Upper lobe of right lung (tissue), 1 donor: ENCODE measurements around the gene RNPEP. TPM values are rescaled to one million over a fixed set of nuclear protein-coding genes. Genes with fewer than 3 reads are reported as not detected.
"Not testable (repeated sequence)": the region's sequence is repeated elsewhere in the genome, so short reads cannot be mapped to it uniquely, and the experiment has no call there.

Experiments used
- ATAC-seq: fragments of 200-7000 bp; cut with Tn5 transposase; one replicate; pipeline ENCODE4 v1.9.1; 2020; ENCODE audit warnings: mild to moderate bottlenecking, moderate library complexity
- DNase-seq: peaks from one replicate; pipeline ENCODE4 v3.0.0-alpha.2; 2020
- H3K27ac ChIP-seq: fragments of 200-600 bp; one replicate; pipeline ENCODE4 v1.8.0; 2022
- H3K27me3 ChIP-seq: fragments of 200-600 bp; one replicate; pipeline ENCODE4 v1.8.0; 2022; ENCODE audit warnings: mild to moderate bottlenecking
- H3K36me3 ChIP-seq: fragments of 200-600 bp; one replicate; pipeline ENCODE4 v1.8.0; 2022
- H3K4me1 ChIP-seq: fragments of 200-600 bp; one replicate; pipeline ENCODE4 v1.8.0; 2022
- H3K4me3 ChIP-seq: fragments of 200-600 bp; one replicate; pipeline ENCODE4 v1.8.0; 2022; ENCODE audit warnings: mild to moderate bottlenecking
- H3K9me3 ChIP-seq: fragments of 200-600 bp; one replicate; pipeline ENCODE4 v1.8.0; 2022
- intact Hi-C: fragments of 100-400 bp; cut with DNase I; formaldehyde crosslinking; loops from one replicate; pipeline ENCODE4 v1.11.0; 2022
- total RNA-seq: library from RNA; stranded (reverse); fragmentation: NEBNext Ultra II Directional; extraction: Animal tissue kit (Norgen Biotek cat#: 25700); gene quantifications from one replicate; pipeline ENCODE4 v1.2.1, GENCODE V29; 2021
- TF ChIP-seq, protein P1 (sequence below): fragments of 200-600 bp; IDR thresholded peaks from one replicate; pipeline ENCODE4 v1.8.0; 2022; ENCODE audit warnings: antibody characterized with exemption
- donor health status: DM: no; HTN: yes; CAD: no; lungs with severe emphysema.

RNPEP gene
- total RNA-seq, 1 donor from 2014 or later, result 61.7 TPM

DNA sequence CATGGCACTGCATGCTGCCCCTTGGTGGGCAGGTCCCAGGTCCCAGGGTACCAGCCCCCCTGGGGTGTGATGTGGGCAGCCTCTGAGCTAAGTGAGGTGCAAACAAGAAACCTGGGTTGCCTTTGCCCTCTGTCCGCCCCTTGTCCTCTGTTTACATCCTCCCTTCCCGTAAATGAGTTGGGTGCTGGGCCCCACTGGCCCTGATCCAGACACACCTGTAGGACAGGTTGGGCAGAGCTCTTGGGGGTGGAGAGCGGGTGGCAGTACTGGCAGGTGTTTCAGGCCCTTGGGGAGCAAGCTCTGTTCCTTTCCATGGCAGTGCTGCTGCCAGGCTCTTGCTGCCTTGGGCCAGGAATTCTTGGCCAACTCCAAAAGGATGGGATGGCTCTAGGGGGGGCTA lies 63.8 kb downstream of the RNPEP start:
- no peaks in the 10 kb centered on the region for H3K9me3 ChIP-seq
- peaks cover 4% of the 10 kb centered on the region for H3K4me1 ChIP-seq
- peak overlapping the region; percentile 61 for H3K27ac ChIP-seq
- ATAC-seq, result peak; percentile 91
- H3K4me3 ChIP-seq, result no peak overlapping the region
- TF ChIP-seq, protein P1, sequence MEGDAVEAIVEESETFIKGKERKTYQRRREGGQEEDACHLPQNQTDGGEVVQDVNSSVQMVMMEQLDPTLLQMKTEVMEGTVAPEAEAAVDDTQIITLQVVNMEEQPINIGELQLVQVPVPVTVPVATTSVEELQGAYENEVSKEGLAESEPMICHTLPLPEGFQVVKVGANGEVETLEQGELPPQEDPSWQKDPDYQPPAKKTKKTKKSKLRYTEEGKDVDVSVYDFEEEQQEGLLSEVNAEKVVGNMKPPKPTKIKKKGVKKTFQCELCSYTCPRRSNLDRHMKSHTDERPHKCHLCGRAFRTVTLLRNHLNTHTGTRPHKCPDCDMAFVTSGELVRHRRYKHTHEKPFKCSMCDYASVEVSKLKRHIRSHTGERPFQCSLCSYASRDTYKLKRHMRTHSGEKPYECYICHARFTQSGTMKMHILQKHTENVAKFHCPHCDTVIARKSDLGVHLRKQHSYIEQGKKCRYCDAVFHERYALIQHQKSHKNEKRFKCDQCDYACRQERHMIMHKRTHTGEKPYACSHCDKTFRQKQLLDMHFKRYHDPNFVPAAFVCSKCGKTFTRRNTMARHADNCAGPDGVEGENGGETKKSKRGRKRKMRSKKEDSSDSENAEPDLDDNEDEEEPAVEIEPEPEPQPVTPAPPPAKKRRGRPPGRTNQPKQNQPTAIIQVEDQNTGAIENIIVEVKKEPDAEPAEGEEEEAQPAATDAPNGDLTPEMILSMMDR, result no peak
- peak; percentile 93 for DNase-seq
- intact Hi-C loops, result no loop called here
- no peaks in the 10 kb centered on the region for H3K27me3 ChIP-seq
- no peaks in the 10 kb centered on the region for H3K36me3 ChIP-seq

DNA sequence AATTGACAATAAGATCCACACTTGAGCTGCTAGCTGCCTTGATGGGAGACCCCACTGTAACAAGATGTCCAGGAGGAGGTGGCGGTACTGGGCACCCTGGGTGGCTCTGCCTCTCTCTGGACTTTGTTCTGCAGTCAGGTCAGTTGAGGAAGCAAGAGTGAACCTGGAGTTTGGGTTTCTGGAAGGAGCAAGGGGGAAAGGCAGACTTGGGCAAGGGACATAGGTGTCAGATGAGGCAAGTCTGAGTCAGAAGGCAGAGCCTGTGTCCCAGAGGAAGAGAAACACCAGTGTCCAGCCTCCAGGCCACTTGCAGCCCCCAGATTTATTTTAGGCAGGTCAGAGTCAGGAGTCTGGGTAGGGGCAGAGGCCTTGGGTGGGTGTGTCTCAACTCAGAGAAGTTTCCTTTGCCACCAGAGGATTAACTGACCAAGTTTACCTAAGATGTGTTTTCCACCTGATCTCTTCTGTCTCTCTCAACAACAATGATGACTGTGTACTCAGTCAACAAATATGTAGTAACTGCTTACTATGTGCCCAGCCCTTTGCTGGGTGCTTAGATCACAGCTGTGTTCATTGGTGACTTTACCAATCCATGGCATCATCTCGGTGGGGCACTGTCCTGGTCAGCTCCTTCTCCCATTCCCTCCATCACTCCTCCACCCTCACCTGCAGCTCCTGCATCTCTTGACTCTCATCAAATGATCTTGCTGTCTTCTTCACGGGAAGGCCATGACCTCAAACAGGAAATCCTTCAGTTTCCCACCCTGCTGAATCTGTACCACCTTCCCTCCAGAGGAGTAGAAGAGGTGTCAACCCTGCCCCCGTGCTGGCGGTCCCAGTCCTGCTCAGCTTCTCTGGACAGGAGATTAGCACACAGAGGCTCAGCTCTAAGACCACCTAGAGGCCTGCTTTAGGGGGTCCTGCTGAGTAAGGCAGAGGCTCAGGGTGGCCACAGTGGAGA lies 64.6 kb downstream of the RNPEP start:
- H3K27me3 ChIP-seq, result no peaks in the 10 kb centered on the region
- peaks cover 4% of the 10 kb centered on the region for H3K4me1 ChIP-seq
- intact Hi-C loops, result no loop called here
- ATAC-seq, result no peak
- H3K27ac ChIP-seq, result peak overlapping the region; percentile 61
- H3K4me3 ChIP-seq, result no peak overlapping the region
- TF ChIP-seq, protein P1, result no peak
- no peak for DNase-seq
- H3K36me3 ChIP-seq, result no peaks in the 10 kb centered on the region
- no peaks in the 10 kb centered on the region for H3K9me3 ChIP-seq

DNA sequence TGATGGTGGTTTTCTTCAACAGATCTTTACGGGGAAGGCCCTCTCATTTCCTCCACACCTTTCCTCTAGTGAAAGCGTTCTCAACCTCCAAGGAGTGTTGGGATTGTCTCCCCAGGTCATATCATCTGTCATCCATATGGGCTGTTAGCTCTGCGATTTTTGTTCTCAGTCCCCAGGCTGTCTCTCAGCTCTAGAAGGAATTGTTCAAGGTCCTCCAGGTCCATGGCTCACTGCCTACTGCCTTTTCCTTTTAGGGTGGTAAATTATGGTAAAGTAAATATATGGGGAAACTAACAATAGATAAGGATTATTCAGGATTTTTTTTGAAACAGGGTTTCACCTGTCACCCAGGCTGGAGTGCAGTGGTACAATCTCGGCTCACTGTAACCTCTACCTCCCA lies 65.5 kb downstream of the RNPEP start:
- intact Hi-C loops, result no loop called here
- TF ChIP-seq, protein P1, result no peak
- ATAC-seq, result no peak
- H3K9me3 ChIP-seq, result no peaks in the 10 kb centered on the region
- H3K36me3 ChIP-seq, result no peaks in the 10 kb centered on the region
- no peak overlapping the region for H3K4me3 ChIP-seq
- no peaks in the 10 kb centered on the region for H3K27me3 ChIP-seq
- H3K4me1 ChIP-seq, result peaks cover 4% of the 10 kb centered on the region
- DNase-seq, result no peak
- H3K27ac ChIP-seq, result no peak overlapping the region

DNA sequence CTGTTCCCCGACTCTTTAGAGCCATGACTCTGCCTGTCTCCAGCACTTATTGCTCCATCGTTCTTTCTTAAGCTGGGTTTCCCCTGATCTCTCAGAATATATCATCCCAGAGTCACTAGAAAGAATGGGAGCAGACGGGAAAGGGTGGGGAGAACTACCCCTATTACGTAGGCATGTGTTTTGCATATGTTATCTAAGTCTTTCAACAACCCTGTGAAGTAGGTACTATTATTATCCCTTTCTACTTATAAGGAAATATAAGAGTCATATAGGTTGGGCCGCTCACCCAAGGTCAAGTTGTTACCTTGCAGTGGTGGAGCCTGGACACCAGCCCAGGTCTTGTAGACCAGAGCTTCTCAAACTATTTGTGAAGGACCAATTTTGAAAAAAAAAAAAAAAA lies 66.7 kb downstream of the RNPEP start:
- Histone ChIP-seq H3K9me3 (no peaks in the 10 kb centered on the region), H3K27me3 (no peaks in the 10 kb centered on the region), H3K27ac (peak overlapping the region; percentile 71), H3K36me3 (no peaks in the 10 kb centered on the region), H3K4me1 (peaks cover 4% of the 10 kb centered on the region), H3K4me3 (no peak overlapping the region)
- TF ChIP-seq, protein P1, result no peak
- peak; percentile 64 for ATAC-seq
- intact Hi-C loops, result no loop called here
- peak; percentile 71 for DNase-seq

DNA sequence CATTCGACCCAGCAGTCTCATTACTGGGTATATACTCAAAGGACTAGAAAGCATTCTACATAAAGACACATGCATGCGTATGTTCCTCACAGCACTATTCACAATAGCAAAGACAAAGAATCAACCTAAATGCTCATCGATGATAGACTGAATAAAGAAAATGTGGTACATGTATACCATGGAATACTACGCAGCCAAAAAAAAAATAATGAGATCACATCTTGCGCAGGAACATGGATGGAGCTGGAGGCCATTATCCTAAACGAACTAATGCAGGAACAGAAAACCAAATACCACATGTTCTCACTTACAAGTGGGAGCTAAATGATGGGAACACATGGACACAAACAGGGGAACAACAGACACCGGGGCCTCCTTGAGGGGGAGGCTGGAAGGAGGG lies 71.6 kb downstream of the RNPEP start:
- no peak overlapping the region for H3K4me3 ChIP-seq
- TF ChIP-seq, protein P1, result no peak

DNA sequence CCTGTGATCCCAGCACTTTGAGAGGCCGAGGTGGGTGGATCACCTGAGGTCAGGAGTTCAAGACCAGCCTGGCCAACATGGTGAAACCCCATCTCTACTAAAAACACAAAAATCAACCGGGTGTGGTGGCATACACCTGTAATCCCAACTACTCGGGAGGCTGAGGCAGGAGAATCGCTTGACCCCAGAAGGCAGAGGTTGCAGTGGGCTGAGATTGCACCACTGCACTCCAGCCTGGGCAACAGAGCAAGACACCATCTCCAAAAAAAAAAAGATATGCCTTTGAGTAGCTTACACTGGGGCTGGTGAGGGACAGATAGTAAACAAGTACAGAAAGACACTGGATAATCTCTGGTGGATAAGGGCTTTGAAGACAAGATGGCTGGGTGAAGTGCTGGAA lies 72.2 kb downstream of the RNPEP start:
- H3K27me3 ChIP-seq, DNase-seq, H3K27ac ChIP-seq, H3K4me1 ChIP-seq, intact Hi-C loops, H3K4me3 ChIP-seq, H3K36me3 ChIP-seq, H3K9me3 ChIP-seq, ATAC-seq: not testable (repeated sequence)

More for the DNA sequence above, 71.6 kb downstream of the RNPEP start:
- Histone ChIP-seq H3K36me3 (no peaks in the 10 kb centered on the region), H3K4me1 (no peaks in the 10 kb centered on the region), H3K27me3 (no peaks in the 10 kb centered on the region), H3K27ac (no peak overlapping the region), H3K9me3 (no peaks in the 10 kb centered on the region)
- intact Hi-C loops, result no loop called here
- no peak for DNase-seq
- ATAC-seq, result no peak
